Ureter (tissue), 1 donor: ENCODE results near the gene PAN2. TPM values are rescaled to one million over a fixed set of nuclear protein-coding genes. Genes with fewer than 3 reads are reported as not detected.
A peak's percentile ranks its signal among the peaks of the same experiment; 100 is the strongest.
"Not testable (repeated sequence)": the region's sequence is repeated elsewhere in the genome, so short reads cannot be mapped to it uniquely, and the experiment has no call there.

Experiments
- DNase-seq: peaks from one replicate; pipeline ENCODE4 v3.0.0-alpha.2; 2020; ENCODE audit warnings: low spot score
- total RNA-seq: library from RNA; stranded (reverse); gene quantifications from one replicate; pipeline ENCODE4 v1.2.4, GENCODE V29; 2023
- donor health status: DM: yes; HTN: yes; CAD: no.

The PAN2 gene
- total RNA-seq, 1 donor from 2014 or later: 103 TPM

DNA sequence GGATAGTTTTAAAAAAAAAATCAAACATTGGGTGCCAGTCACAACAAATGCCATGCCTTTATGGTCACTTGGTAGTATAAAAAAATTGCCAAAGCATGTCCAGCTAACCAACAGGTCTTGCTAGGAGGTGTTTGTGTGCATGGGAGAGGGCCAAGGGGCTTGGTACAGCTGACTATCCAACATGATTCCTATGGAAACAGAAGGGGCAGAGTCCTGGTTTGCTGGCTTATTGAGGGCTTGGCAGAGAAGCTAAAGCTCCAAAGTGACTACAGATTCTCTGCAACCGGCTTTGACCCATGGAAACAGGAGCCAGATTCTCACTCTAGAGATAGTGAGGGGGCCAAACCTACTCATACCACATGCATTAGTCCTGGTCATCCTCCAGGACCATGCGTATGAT, 61.3 kb downstream of the PAN2 start:
- not testable (repeated sequence) for DNase-seq

DNA sequence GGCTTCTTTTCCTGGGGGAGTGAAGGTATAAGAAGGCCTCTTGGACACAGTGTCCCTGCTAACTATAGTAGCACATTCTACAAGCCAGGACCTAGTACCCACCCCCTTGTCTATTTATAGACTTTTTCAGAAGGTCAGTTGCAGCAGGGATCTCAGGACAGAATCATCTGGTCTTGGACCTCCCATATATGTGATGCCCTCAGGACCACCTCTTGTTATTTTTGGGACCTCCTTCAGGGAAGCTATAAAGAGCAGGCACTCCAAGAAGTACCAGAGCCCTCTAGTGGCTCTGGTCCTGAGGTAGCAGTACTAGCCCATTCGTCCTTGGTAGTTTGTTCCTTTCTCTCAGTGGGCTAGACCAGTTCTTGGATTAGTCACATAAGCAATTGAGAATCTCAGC, 62.8 kb downstream of the PAN2 start:
- DNase-seq: no peak

DNA sequence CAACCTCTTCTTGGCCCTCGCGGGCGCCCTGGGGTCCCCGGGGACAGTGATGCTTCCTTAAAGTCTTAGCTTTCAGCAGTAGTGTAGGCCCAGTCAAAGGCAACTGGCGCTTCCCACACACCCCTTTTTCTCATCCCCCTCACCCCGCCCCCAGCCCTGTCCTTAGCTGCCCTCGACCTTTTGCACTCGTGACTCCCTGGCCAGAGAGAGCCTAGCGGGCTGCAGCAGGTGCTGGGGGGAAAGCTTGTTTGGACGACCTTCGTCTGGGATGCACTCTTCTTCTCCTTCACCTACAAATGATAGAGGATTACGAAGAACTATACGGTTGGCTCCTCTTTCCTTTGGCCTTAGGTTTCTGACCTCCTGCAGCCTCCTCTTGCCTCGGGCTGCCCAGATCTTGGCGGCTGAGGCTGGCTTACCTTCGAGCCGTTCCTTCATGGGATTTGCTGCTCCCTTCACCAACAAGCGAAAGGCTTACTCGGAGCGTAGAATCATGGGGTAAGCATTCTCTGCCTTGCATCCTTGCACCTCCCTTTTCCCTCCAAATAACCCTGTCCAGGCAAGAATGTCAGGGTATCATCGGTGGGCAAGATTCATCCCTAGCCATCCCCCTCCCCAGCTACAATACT, 66.2 kb downstream of the PAN2 start:
- no peak for DNase-seq

DNA sequence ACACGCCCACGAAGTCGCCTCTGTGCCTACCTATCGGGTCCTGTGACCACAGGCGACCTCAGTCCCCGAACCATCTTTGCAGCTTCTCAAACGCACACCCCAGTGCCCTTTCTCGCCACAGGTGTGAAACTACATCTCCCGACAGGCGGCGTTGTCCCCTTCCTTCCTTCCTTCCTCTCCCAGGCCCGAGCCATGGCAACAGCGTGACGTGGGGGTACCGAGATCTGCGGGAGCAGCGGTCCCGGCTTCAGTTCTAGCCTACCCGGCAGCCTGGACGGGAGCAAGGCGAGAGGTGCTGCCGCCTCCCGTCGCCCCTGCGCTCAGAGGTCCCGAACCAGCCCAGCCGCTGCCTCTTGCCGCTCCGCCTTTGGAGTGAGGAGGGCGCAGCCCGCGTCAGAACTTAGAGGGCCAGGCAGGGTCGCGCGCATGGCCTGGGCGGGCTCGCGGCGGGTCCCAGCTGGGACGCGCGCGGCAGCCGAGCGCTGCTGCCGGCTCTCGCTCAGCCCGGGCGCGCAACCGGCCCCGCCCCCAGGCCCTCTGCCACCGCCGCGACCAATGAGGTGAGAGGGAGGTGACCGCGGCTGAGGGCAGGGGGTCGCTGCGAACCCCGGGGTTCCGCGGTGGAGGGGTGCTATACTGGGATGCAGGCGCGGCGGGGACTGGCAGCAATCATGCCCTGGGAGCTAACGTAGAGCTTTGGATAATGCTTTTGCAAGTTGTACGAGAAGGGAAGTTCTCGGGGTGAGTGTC, 66.9 kb downstream of the PAN2 start, which contains the start of gene COQ10A:
Gene COQ10A (plus strand): TSS at position 250 of the 750 bp plus-strand sequence. CDS start 177 bp downstream, at position 427.
- peak; percentile 91 for DNase-seq

Other genes starting within 250 kb of the PAN2 start
- 139 TPM for gene PA2G4, start 229.4 kb downstream of the PAN2 start, total RNA-seq
- gene RPL41, start 217.4 kb downstream of the PAN2 start, total RNA-seq: 5,339 TPM
- 9.8 TPM for gene ZC3H10, start 215.7 kb downstream of the PAN2 start, total RNA-seq
- gene ESYT1, start 205.7 kb downstream of the PAN2 start, total RNA-seq: 131 TPM
- 37.8 TPM for gene MYL6B, start 181.4 kb downstream of the PAN2 start, total RNA-seq
- gene MYL6, start 175.6 kb downstream of the PAN2 start, total RNA-seq: 1,884 TPM
- 142 TPM for gene SMARCC2, start 144.5 kb downstream of the PAN2 start, total RNA-seq
- gene RNF41, start 112.1 kb downstream of the PAN2 start, total RNA-seq: 48.8 TPM
- gene NABP2, start 109.7 kb downstream of the PAN2 start, total RNA-seq: 27.9 TPM
- 0.57 TPM for gene SLC39A5, start 103.9 kb downstream of the PAN2 start, total RNA-seq
- gene ANKRD52, start 75.6 kb downstream of the PAN2 start, total RNA-seq: 43.9 TPM
- gene COQ10A, start 67.1 kb downstream of the PAN2 start, total RNA-seq: 7.6 TPM
- gene CS, start 33.7 kb downstream of the PAN2 start, total RNA-seq: 196 TPM
- 122 TPM for gene CNPY2, start 18.0 kb downstream of the PAN2 start, total RNA-seq
- 0.49 TPM for gene IL23A, start 4.9 kb upstream of the PAN2 start, total RNA-seq
- 158 TPM for gene STAT2, start 26.1 kb upstream of the PAN2 start, total RNA-seq
- not detected for gene APOF, start 28.9 kb upstream of the PAN2 start, total RNA-seq
- gene TIMELESS, start 115.4 kb upstream of the PAN2 start, total RNA-seq: 11.0 TPM
- gene MIP, start 120.7 kb upstream of the PAN2 start, total RNA-seq: not detected
- 6.8 TPM for gene SPRYD4, start 134.6 kb upstream of the PAN2 start, total RNA-seq
- 4.5 TPM for gene GLS2, start 154.2 kb upstream of the PAN2 start, total RNA-seq
- 49.4 TPM for gene RBMS2, start 187.8 kb upstream of the PAN2 start, total RNA-seq